Memory B cell (primary cell): Measurements from ENCODE around the gene SFMBT1.

Experiments used
- ATAC-seq: fragments of 150-1000 bp; cut with Tn5 transposase; 2 replicates; pipeline ENCODE4 v1.10.0; 2021; ENCODE audit warnings: low read depth, mild to moderate bottlenecking, moderate library complexity
- DNase-seq, 2 donors: peaks; one replicate each; pipeline ENCODE4 v3.0.0; 2022; ENCODE audit warnings: low spot score in 2 of 2
- H3K27ac Mint-ChIP-seq: one replicate; pipeline ENCODE4 v1.8.0; 2022; ENCODE audit warnings: mild to moderate bottlenecking, moderate library complexity, mixed read lengths
- H3K27me3 Mint-ChIP-seq: one replicate; pipeline ENCODE4 v1.8.0; 2022; ENCODE audit warnings: mixed read lengths
- H3K36me3 Mint-ChIP-seq: one replicate; pipeline ENCODE4 v1.8.0; 2022; ENCODE audit warnings: mild to moderate bottlenecking, mixed read lengths
- H3K4me1 Mint-ChIP-seq: one replicate; pipeline ENCODE4 v1.8.0; 2022; ENCODE audit warnings: mixed read lengths
- H3K4me3 Mint-ChIP-seq: one replicate; pipeline ENCODE4 v1.8.0; 2022; ENCODE audit warnings: mild to moderate bottlenecking, moderate library complexity, mixed read lengths
- H3K9me3 Mint-ChIP-seq: one replicate; pipeline ENCODE4 v1.8.0; 2022; ENCODE audit warnings: mixed read lengths

SFMBT1 gene, protein sequence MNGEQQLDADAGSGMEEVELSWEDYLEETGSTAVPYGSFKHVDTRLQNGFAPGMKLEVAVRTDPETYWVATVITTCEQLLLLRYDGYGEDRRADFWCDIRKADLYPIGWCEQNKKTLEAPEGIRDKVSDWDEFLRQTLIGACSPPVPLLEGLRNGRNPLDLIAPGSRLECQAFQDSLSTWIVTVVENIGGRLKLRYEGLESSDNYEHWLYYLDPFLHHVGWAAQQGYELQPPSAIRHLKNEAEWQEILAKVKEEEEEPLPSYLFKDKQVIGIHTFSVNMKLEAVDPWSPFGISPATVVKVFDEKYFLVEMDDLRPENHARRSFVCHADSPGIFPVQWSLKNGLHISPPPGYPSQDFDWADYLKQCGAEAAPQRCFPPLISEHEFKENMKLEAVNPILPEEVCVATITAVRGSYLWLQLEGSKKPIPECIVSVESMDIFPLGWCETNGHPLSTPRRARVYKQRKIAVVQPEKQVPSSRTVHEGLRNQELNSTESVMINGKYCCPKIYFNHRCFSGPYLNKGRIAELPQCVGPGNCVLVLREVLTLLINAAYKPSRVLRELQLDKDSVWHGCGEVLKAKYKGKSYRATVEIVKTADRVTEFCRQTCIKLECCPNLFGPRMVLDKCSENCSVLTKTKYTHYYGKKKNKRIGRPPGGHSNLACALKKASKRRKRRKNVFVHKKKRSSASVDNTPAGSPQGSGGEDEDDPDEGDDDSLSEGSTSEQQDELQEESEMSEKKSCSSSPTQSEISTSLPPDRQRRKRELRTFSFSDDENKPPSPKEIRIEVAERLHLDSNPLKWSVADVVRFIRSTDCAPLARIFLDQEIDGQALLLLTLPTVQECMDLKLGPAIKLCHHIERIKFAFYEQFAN

DNA sequence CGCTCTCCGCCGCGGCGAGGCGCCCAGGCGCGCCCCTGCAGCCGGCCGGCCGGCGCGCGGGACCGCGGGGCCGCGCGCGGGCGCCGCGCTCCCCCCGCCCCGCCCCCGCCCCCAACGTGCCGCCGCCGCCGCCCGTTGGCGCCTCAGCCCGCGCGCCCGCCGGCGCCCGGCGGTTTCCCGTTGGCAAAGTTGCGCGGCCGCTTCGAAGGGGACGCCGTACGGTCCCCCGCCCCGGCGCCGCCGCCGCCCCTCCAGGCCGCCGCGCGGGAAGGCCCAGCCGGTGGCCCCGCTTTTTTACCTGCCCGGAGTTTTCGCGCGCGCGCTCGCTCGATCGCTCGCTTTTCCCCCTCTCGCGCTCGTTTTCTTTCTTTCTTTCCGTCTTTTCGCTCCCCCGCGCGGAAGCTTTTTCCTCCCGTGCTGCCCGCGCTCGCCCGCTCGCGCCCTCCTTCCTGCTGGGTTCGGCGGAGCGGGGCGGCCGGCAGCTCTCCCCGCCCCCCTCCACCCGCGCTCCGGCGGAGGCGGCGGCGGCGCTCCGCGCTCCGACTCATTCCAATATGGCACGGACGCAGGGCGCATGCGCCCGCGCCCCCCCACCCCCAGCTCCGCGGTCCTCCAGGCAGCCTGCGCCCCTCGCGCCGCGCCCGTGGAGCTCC, at the start of gene SFMBT1:
Gene SFMBT1, minus strand, starts transcription at position 556 of the 653 bp plus-strand sequence. CDS start 76,945 bp downstream, outside the sequence.
- H3K36me3 Mint-ChIP-seq = no peaks in the 10 kb centered on the region
- peak within 1 kb of the TSS; percentile 93 for H3K27ac Mint-ChIP-seq
- peak within 1 kb of the TSS; percentile 96 for H3K4me3 Mint-ChIP-seq
- ATAC-seq (peak; percentile 54), DNase-seq (peak in 1 of 2 donors; percentile 67)
- peaks cover 31% of the 10 kb centered on the region for H3K4me1 Mint-ChIP-seq
- H3K9me3 Mint-ChIP-seq = no peaks in the 10 kb centered on the region
- H3K27me3 Mint-ChIP-seq = no peaks in the 10 kb centered on the region

DNA sequence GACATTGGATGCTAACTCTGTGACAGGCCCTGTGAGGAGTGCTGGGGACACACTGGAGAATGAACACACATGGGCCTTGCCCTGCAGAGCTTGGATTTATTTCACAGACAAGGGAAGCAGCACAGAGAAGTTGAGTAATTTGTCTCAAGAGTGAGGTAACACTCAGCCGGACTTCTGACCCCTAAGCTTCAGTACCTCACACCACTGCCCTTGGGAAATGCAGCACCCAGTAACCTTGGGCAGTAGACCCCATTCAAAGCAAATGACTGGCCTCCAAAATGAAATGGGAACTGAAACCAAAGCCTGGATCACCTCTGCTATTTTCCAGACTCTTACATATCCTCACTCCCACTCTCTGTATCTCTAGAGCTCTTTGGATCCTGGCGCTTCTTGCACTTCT, 47.1 kb upstream of the SFMBT1 start:
- Mint-ChIP-seq H3K36me3 (peaks cover 22% of the 10 kb centered on the region), H3K4me3 (no peak overlapping the region), H3K27ac (no peak overlapping the region), H3K4me1 (no peaks in the 10 kb centered on the region), H3K27me3 (no peaks in the 10 kb centered on the region), H3K9me3 (no peaks in the 10 kb centered on the region)
- DNase-seq = no peak
- ATAC-seq = no peak

DNA sequence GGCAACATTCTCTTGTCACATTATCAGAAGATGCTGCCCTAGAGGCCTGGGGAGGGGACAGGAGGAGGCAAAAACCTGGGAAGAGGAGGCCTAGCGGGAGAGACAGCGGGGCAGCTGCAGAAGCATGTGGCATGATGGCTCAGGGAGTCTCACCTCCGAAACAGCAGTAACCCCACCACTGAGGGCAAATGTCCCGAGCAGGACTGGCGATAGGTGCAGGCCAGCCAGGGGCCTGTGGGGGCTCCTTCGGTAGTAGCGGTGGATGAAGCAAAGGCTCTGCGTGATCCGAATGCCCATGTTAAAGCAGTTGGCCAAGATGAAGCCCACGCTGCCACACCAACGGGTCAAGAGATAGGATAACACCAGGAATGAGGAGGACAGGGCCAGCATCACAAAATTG, 46.3 kb upstream of the SFMBT1 start:
- no peak overlapping the region for H3K27ac Mint-ChIP-seq

DNA sequence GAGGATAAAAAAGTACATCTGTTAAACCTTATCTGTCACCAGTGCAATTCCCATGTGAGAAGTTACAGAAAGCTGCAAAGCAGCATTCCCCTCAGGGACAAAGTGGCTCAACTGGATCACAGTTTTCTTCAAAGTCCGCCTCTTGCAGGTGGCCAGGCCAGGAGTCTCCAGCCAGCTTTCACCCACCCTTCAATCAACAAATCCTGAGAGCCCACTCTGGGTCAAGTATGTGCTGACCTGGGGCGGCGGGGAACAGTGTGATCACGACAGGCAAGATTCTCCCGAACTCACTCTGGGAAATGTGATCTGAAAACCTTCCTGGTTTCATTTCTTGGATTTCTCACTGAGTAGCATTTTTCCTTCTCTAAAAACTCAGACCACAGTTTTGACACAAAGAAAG, 45.1 kb upstream of the SFMBT1 start:
- Mint-ChIP-seq H3K4me1 (no peaks in the 10 kb centered on the region), H3K27ac (no peak overlapping the region), H3K27me3 (no peaks in the 10 kb centered on the region), H3K4me3 (no peak overlapping the region), H3K9me3 (no peaks in the 10 kb centered on the region), H3K36me3 (peaks cover 22% of the 10 kb centered on the region)
- DNase-seq (no peak), ATAC-seq (no peak)

More for the DNA sequence above, 46.3 kb upstream of the SFMBT1 start:
- H3K4me3 Mint-ChIP-seq = no peak overlapping the region
- no peaks in the 10 kb centered on the region for H3K27me3 Mint-ChIP-seq
- H3K4me1 Mint-ChIP-seq = no peaks in the 10 kb centered on the region
- no peak for DNase-seq
- H3K36me3 Mint-ChIP-seq = peaks cover 20% of the 10 kb centered on the region
- no peaks in the 10 kb centered on the region for H3K9me3 Mint-ChIP-seq
- no peak for ATAC-seq

DNA sequence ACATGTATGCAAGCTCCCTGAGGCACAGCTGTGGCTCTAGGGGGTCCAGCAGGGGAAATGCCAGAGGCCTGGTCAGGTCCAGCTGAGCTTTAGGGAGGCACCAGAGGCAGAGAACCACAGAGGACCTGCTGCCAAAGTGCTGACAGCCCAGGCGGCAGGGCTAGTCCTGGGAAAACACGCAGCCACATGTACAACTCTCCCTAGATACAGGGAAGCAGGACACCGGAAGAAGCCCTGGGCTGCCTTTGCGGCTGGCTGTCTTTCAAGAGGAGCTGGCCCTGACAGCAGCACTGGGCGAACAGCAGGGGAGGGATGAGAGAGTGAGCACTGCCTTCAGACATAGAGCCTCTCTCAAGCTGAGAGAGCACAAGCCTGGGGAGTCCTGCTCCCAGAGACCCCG, 43.6 kb upstream of the SFMBT1 start:
- ATAC-seq (no peak), DNase-seq (no peak)
- Mint-ChIP-seq H3K4me1 (no peaks in the 10 kb centered on the region), H3K27me3 (no peaks in the 10 kb centered on the region), H3K27ac (no peak overlapping the region), H3K9me3 (no peaks in the 10 kb centered on the region), H3K4me3 (no peak overlapping the region), H3K36me3 (peaks cover 19% of the 10 kb centered on the region)

DNA sequence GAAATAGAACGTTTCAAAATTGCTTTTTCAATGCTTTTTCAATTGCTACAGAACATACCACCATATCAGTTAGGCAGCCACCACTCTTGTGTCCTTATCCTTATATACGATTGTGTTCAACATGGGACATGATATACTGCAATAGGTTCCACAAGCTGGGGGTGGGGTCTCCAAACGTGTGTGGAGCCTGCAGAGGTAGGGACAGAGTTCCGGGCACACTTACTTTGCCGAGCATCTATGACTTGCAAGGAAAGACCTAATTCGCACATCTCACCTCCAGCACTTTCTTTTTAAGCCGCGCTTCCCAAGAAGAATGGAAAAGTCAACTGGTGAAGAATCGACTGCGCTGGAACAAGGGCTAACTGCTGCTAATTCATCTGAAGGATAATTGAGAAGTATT, 39.6 kb upstream of the SFMBT1 start:
- H3K27ac Mint-ChIP-seq = no peak overlapping the region
- H3K9me3 Mint-ChIP-seq = no peaks in the 10 kb centered on the region
- H3K4me3 Mint-ChIP-seq = no peak overlapping the region
- H3K36me3 Mint-ChIP-seq = peaks cover 19% of the 10 kb centered on the region
- no peaks in the 10 kb centered on the region for H3K27me3 Mint-ChIP-seq
- DNase-seq (no peak), ATAC-seq (no peak)
- H3K4me1 Mint-ChIP-seq = no peaks in the 10 kb centered on the region

DNA sequence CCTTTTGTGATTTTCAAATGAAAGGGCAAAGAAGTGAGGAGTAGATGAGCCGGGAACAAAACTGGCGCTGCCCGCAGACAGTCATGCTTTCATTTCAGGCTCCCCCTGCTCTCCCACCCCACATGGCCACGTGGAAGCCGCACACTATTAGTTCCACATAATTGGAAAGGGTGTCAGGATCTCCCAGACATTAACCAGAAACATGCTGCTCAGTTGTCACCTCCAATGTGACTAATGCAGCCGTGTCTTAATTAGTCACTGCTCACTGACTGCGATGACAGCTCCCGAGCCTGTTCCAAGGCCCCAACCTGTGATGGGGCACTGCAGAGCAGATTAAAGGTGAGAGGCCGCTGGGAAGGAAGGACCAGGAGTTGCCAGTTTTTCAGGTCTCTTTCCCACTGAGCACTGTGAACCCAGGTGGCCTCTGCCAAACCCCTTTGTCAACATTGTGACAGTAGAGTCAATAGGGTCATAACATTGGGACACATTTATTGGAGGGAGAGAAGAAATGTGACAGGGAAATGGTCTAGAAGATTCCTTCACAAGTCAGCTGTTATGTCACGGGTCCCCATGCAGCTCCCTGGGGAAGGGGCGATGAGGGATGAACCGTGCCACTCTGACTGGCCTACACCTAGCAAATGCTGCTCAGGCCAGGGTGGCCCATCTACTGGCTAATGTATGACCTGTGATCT, 38.6 kb upstream of the SFMBT1 start:
- ATAC-seq = no peak

DNA sequence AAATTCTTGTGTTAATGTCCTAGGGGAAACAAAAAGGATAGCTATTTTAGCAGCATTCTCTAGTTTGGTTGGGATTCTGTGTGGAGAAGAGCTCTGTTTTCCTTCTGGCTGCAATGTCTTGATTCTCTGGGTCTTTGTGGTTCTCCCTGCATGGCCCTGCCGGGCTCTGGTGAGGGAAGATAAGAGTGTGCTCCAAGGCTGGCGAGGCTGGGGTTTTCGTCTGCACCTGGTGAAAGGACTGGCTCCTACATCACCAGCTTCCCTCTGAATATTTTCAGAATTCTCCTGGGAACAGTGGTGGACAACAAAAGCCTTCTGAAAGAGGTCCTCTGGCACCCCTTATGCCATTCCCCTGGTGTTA, 38.1 kb upstream of the SFMBT1 start:
- Mint-ChIP-seq H3K36me3 (peaks cover 11% of the 10 kb centered on the region), H3K4me3 (no peak overlapping the region), H3K27ac (peak overlapping the region; percentile 24), H3K4me1 (no peaks in the 10 kb centered on the region), H3K27me3 (no peaks in the 10 kb centered on the region), H3K9me3 (no peaks in the 10 kb centered on the region)
- ATAC-seq = no peak
- DNase-seq = no peak

More for the DNA sequence above, 38.6 kb upstream of the SFMBT1 start:
- no peak for DNase-seq
- H3K9me3 Mint-ChIP-seq = no peaks in the 10 kb centered on the region
- H3K36me3 Mint-ChIP-seq = peaks cover 13% of the 10 kb centered on the region
- H3K4me1 Mint-ChIP-seq = no peaks in the 10 kb centered on the region
- no peak overlapping the region for H3K4me3 Mint-ChIP-seq
- H3K27me3 Mint-ChIP-seq = no peaks in the 10 kb centered on the region
- H3K27ac Mint-ChIP-seq = no peak overlapping the region

DNA sequence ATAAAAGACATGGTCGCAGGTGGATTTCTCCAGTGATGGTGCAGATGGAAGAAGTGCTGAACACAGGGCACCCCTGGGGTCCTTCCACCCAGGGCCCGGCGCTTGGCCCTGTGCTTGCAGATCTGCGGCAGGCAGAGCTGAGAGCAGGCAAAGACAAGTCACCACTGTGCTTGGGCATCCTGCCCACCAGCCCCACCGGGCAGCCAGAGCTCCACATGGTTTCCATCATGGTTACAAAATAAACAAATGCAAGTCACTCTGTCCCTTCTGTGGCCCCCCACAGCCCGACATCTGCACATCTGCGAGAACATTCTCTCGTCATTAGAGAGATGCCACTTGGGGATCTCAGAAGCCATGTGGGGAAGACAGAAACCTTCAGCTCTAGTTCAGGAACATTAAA, 37.6 kb upstream of the SFMBT1 start:
- Mint-ChIP-seq H3K27ac (peak overlapping the region; percentile 24), H3K27me3 (no peaks in the 10 kb centered on the region), H3K36me3 (peaks cover 10% of the 10 kb centered on the region), H3K9me3 (no peaks in the 10 kb centered on the region), H3K4me3 (no peak overlapping the region), H3K4me1 (no peaks in the 10 kb centered on the region)
- ATAC-seq = no peak
- no peak for DNase-seq

DNA sequence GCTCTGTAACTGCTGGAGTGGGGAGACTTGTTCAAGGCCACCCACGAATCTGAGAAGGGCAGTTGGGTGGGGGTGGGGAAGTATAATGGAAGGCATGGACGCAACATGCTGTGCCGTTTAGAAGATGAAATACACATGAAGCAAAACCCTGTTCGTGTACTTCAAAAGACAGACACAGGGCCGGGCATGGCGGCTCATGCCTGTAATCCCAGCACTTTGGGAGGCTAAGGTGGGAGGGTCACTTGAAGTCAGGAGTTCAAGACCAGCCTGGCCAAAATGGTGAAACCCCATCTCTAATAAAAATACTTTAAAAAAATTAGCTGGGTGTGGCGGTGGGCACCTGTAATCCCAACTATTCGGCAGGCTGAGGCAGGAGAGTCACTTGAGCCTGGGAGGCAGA, 36.9 kb upstream of the SFMBT1 start:
- Mint-ChIP-seq H3K27ac (no peak overlapping the region), H3K27me3 (no peaks in the 10 kb centered on the region), H3K4me3 (no peak overlapping the region), H3K4me1 (no peaks in the 10 kb centered on the region), H3K36me3 (peaks cover 6% of the 10 kb centered on the region), H3K9me3 (no peaks in the 10 kb centered on the region)
- no peak for ATAC-seq
- no peak for DNase-seq

DNA sequence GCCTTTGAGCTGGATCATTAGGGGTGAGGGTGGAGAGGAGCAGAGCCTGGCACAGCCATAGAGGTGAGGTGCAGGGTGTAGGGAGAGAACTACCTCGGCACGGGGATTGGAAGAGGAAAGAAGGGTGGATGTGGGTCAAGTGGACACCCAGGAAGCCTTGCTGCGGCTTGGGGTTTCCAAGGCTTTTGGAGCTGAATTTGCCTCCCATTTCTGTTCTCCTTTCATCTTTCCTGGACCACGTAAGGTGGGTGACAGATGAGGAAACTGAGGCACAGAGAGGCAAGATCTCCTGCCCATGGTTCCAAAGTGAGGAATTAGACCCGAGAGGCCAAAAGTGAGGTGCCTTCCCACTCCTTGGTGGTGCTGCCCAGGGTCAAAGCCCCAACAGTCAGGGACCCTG, 35.4 kb upstream of the SFMBT1 start:
- Mint-ChIP-seq H3K36me3 (peaks cover 7% of the 10 kb centered on the region), H3K9me3 (no peaks in the 10 kb centered on the region), H3K4me1 (no peaks in the 10 kb centered on the region), H3K4me3 (no peak overlapping the region), H3K27ac (no peak overlapping the region), H3K27me3 (no peaks in the 10 kb centered on the region)
- ATAC-seq (no peak), DNase-seq (no peak)

DNA sequence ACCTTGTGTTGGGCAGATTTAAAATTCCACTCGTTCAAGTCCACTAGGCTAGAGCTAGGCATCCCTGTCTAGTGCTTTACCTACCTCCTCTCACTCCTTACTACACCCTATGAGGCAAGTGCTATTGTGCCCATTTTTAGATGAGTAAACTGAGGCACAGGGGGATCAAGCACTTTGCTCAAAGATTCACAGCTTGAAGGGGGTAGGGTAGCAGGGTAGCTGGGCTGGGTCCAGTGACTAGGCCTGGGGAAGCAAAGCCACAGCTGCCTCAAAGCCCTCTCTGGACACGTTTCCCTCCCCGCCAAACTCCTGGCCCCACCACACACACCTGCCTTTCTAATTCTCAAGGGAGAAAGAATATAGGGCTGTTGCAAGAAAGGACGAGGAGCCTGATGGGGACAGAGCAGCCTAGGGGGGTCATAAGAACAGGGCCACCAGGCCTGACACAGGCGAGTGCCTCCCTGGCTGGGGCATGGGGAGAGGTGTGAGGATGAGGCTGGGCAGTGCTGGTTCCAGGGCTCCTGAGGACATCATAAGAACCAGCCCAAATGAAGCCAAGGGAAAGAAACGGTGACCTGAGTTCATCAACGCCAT, 34.8 kb upstream of the SFMBT1 start:
- Mint-ChIP-seq H3K27me3 (no peaks in the 10 kb centered on the region), H3K36me3 (peaks cover 7% of the 10 kb centered on the region), H3K9me3 (no peaks in the 10 kb centered on the region), H3K27ac (no peak overlapping the region), H3K4me3 (no peak overlapping the region), H3K4me1 (no peaks in the 10 kb centered on the region)
- ATAC-seq (no peak), DNase-seq (no peak)

DNA sequence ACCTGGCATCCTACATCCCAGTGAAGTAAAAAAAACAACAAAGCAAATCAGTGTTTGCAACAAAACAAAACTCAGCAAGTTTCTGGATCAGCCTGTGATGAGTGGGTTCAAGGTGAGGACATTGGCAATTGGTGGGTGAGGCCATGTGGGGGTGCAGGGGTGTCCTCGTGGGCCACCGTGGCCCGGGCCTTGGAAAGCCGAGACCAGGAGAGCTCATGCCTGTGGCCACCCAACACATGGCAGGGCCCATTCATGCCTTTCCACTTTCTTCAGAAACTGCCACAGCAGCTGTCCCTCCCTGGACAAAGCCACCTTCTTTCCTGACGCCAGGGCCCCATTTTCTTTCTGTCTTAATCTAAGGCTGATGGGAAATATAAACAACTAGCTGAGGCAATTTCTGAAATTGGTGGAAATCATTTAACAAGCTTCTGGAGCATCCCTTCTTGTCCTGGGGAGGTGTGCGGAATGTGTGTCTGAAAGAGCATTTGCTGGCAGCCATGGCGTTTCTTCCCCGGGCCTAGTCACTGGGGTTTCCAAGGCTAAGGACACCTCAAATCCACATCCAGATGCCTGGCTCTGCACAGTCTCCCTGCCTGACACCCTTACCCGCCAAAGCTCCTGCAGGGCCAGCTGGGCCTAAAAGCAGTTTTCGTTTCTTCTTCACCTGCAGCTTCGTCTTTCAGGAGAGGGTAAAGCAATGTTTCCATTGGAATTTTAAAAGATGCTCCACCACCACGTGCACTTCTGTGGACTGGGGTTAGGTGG, 34.1 kb upstream of the SFMBT1 start:
- ATAC-seq (no peak), DNase-seq (no peak)
- Mint-ChIP-seq H3K27me3 (no peaks in the 10 kb centered on the region), H3K27ac (no peak overlapping the region), H3K36me3 (peaks cover 7% of the 10 kb centered on the region), H3K9me3 (no peaks in the 10 kb centered on the region), H3K4me3 (no peak overlapping the region), H3K4me1 (no peaks in the 10 kb centered on the region)
